ENCODE data around the gene NINJ2.

NINJ2 gene

DNA sequence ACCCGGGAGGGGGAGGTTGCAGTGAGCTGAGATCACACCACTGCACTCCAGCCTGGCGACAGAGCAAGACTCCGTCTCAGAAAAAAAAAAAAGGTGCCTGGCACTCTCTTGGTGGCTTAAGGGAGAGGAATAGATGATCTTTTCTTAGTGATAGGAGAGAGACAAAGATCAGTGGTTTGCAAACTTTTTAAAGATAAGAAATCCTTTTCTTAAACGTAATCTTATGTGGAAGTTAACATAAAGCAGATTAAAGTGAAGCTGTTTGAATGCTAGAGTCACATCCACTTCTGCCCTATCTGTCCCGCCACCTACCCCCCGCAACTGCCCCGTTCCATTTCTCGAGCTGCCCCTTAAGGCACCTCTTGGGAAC is 6.3 kb upstream of the NINJ2 start:
- H2AFZ ChIP-seq (ENCODE audit: low read depth, low read length) = no peak overlapping the region
- no peaks in the 10 kb centered on the region for H3K79me2 ChIP-seq (ENCODE audit: low read length)
- H3K27me3 ChIP-seq (ENCODE audit: low read depth, low read length) = no peaks in the 10 kb centered on the region
- peak overlapping the region; percentile 95 for H3K27ac ChIP-seq (ENCODE audit: low read length)
- no peaks in the 10 kb centered on the region for H4K20me1 ChIP-seq (ENCODE audit: insufficient read depth, low read length)
- H3K9ac ChIP-seq (ENCODE audit: low read length) = no peak overlapping the region
- H3K4me1 ChIP-seq (ENCODE audit: low read length) = peaks cover 86% of the 10 kb centered on the region
- H3K36me3 ChIP-seq (replicated peaks; ENCODE audit: low read depth, low read length) = no peaks in the 10 kb centered on the region
- TF ChIP-seq CTCF (IDR thresholded peaks at IDR 0.05; ENCODE audit: low read depth, low read length) (no peak), EZH2phosphoT487 (IDR thresholded peaks at IDR 0.05; ENCODE audit: low read depth) (no peak)
- no peak overlapping the region for H3K4me2 ChIP-seq (ENCODE audit: low read length)
- H3K4me3 ChIP-seq (ENCODE audit: low read length) = no peak overlapping the region
- H3K9me3 ChIP-seq (ENCODE audit: insufficient read depth, low read length) = no peaks in the 10 kb centered on the region; the same call in 1 of the 2 replicates

- Histone ChIP-seq H3K4me3 (ENCODE audit: low read length) (no peak overlapping the region), H2AFZ (ENCODE audit: low read depth, low read length) (no peak overlapping the region), H3K4me2 (ENCODE audit: low read length) (peak overlapping the region; percentile 80), H3K27ac (ENCODE audit: low read length) (peak overlapping the region; percentile 95), H3K4me1 (ENCODE audit: low read length) (peaks cover 89% of the 10 kb centered on the region), H3K27me3 (ENCODE audit: low read depth, low read length) (no peaks in the 10 kb centered on the region), H4K20me1 (ENCODE audit: insufficient read depth, low read length) (no peaks in the 10 kb centered on the region), H3K79me2 (ENCODE audit: low read length) (no peaks in the 10 kb centered on the region), H3K9ac (ENCODE audit: low read length) (peak overlapping the region; percentile 79), H3K9me3 (ENCODE audit: insufficient read depth, low read length) (no peaks in the 10 kb centered on the region; the same call in 1 of the 2 replicates), H3K36me3 (replicated peaks; ENCODE audit: low read depth, low read length) (no peaks in the 10 kb centered on the region)
- no peak for TF ChIP-seq CTCF (IDR thresholded peaks at IDR 0.05; ENCODE audit: low read depth, low read length)
Measured at GRCh38 chr12:668090-668481, 4.8 kb upstream of the NINJ2 start.

GRCh38 chr12:666766-667308 is 3.6 kb upstream of the NINJ2 start:
- Histone ChIP-seq H3K4me2 (ENCODE audit: low read length) (peak overlapping the region; percentile 80), H3K27ac (ENCODE audit: low read length) (peak overlapping the region; percentile 95)

DNA sequence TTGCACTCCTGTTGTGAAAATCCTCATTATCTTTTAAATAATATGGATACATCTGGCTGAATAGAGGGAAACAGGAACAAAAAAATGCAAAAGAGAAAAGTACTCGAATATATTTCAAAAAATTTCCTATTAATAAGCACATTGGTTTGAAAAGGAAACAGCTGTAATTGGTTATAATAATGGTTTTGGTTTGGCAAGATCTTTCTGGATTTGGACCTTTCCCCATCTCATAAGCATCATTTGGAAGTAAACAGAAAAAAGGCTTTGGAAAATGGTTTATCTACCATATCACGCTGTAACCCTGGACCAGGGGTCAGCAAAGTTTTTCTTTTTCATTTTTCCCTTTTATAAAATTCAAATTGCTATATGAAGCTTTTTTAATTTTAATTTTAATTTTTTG is 2.8 kb upstream of the NINJ2 start:
- H3K27me3 ChIP-seq (ENCODE audit: low read depth, low read length) = no peaks in the 10 kb centered on the region
- H3K4me2 ChIP-seq (ENCODE audit: low read length) = peak overlapping the region; percentile 80
- H4K20me1 ChIP-seq (ENCODE audit: insufficient read depth, low read length) = no peaks in the 10 kb centered on the region
- H3K27ac ChIP-seq (ENCODE audit: low read length) = peak overlapping the region; percentile 95
- peak overlapping the region; percentile 64 for H3K4me3 ChIP-seq (ENCODE audit: low read length)
- no peaks in the 10 kb centered on the region for H3K36me3 ChIP-seq (replicated peaks; ENCODE audit: low read depth, low read length)
- H2AFZ ChIP-seq (ENCODE audit: low read depth, low read length) = no peak overlapping the region
- peak overlapping the region; percentile 79 for H3K9ac ChIP-seq (ENCODE audit: low read length)
- H3K9me3 ChIP-seq (ENCODE audit: insufficient read depth, low read length) = no peaks in the 10 kb centered on the region; the same call in 1 of the 2 replicates
- no peak for TF ChIP-seq EZH2phosphoT487 (IDR thresholded peaks at IDR 0.05; ENCODE audit: low read depth)
- no peak for TF ChIP-seq CTCF (IDR thresholded peaks at IDR 0.05; ENCODE audit: low read depth, low read length)
- H3K4me1 ChIP-seq (ENCODE audit: low read length) = peaks cover 88% of the 10 kb centered on the region
- H3K79me2 ChIP-seq (ENCODE audit: low read length) = no peaks in the 10 kb centered on the region

More at GRCh38 chr12:666766-667308, 3.6 kb upstream of the NINJ2 start:
- H3K9ac ChIP-seq (ENCODE audit: low read length) = peak overlapping the region; percentile 79
- TF ChIP-seq CTCF (IDR thresholded peaks at IDR 0.05; ENCODE audit: low read depth, low read length) (no peak), EZH2phosphoT487 (IDR thresholded peaks at IDR 0.05; ENCODE audit: low read depth) (no peak)
- no peaks in the 10 kb centered on the region for H3K79me2 ChIP-seq (ENCODE audit: low read length)
- H3K36me3 ChIP-seq (replicated peaks; ENCODE audit: low read depth, low read length) = no peaks in the 10 kb centered on the region
- no peaks in the 10 kb centered on the region for H3K27me3 ChIP-seq (ENCODE audit: low read depth, low read length)
- peak overlapping the region; percentile 64 for H3K4me3 ChIP-seq (ENCODE audit: low read length)
- peaks cover 89% of the 10 kb centered on the region for H3K4me1 ChIP-seq (ENCODE audit: low read length)
- no peaks in the 10 kb centered on the region for H4K20me1 ChIP-seq (ENCODE audit: insufficient read depth, low read length)
- 0 out of 2 replicates have a peak overlapping the region, but pooled peaks have one; percentile 13 for H2AFZ ChIP-seq (ENCODE audit: low read depth, low read length)
- H3K9me3 ChIP-seq (ENCODE audit: insufficient read depth, low read length) = no peaks in the 10 kb centered on the region; the same call in 1 of the 2 replicates

All from OCI-LY3 (cell line).